ES-I3 (cell line): ENCODE results near the gene CACNA2D4.

Source experiments
- H3K36me3 ChIP-seq: 2 replicates; pipeline ENCODE4 v1.6.1; 2013; ENCODE audit warnings: mild to moderate bottlenecking, low read length, control low read depth, moderate library complexity; ENCODE audit not compliant: insufficient read depth
- H3K4me1 ChIP-seq: 2 replicates; pipeline ENCODE4 v1.6.1; 2013; ENCODE audit warnings: mild to moderate bottlenecking, control low read depth, low read length; ENCODE audit not compliant: insufficient read depth
- H3K9ac ChIP-seq: 2 replicates; pipeline ENCODE4 v1.6.1; 2013; ENCODE audit warnings: low read depth, mild to moderate bottlenecking, low read length, moderate library complexity
- H3K9me3 ChIP-seq: 2 replicates; pipeline ENCODE4 v1.6.1; 2013; ENCODE audit warnings: mild to moderate bottlenecking, low read length, moderate library complexity; ENCODE audit not compliant: control insufficient read depth, insufficient read depth

The CACNA2D4 gene

DNA sequence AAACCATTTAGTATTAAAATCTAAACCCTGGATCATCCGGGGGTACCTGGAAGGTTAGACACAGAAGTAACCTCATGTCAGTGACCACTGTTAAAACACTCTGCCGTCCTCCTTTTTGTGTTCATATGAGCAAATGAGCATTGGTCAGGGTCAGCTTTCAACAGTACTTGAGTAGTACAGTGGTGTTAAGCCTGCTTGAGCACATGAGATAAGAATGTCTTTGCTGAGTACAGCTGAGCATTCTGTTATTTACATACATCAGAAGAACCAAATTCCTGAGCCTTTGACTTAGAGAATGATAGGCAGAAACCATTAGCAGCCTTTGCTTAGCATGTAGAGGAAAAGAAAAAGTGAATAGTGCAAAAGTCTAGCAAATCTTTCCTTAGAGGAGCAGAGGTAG is 136.7 kb downstream of the CACNA2D4 start:
- H3K36me3 ChIP-seq = peaks cover 6% of the 10 kb centered on the region
- no peaks in the 10 kb centered on the region for H3K4me1 ChIP-seq
- no peaks in the 10 kb centered on the region for H3K9me3 ChIP-seq
- H3K9ac ChIP-seq = no peak overlapping the region

DNA sequence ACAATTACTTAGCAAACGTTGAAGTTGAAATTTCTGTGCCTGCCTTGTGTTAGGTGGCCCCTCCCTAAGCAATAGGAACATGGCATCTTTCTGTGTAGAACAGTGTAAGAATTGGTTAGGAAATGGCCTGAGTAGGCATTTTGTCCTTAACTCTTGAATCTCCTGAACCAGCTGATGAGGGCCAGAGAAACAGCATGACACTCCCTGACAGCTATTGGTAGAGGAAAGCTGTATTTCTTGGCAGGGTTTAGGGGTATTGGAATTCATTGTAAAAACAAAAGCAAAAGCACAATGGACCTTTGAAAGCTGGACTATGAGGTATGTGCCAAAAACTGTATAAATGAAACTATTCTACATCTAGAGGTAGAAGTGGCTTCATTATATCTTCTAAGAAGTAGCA is 138.7 kb downstream of the CACNA2D4 start:
- Histone ChIP-seq H3K36me3 (peaks cover 6% of the 10 kb centered on the region), H3K9ac (no peak overlapping the region), H3K9me3 (no peaks in the 10 kb centered on the region), H3K4me1 (peaks cover 12% of the 10 kb centered on the region)

DNA sequence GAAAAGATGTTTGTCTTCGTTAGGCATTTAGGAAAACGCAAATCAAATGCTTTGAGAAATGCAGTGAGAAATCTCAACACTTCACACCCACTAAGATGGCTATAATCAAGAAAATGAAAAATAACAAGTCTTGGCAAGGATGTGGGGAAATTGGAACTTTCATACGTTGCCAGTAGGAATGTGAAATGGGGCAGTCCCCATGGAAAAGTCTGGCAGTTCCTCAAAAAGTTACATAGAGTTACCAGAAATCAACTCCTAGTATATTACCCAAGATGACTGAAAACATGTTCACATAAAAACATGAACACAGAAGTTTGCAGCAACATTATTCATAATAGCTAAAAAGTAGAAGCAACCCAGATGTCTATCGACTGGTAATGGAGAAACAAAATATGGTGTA is 139.5 kb downstream of the CACNA2D4 start:
- Histone ChIP-seq H3K36me3 (peaks cover 6% of the 10 kb centered on the region), H3K9ac (no peak overlapping the region), H3K9me3 (no peaks in the 10 kb centered on the region), H3K4me1 (peaks cover 12% of the 10 kb centered on the region)

DNA sequence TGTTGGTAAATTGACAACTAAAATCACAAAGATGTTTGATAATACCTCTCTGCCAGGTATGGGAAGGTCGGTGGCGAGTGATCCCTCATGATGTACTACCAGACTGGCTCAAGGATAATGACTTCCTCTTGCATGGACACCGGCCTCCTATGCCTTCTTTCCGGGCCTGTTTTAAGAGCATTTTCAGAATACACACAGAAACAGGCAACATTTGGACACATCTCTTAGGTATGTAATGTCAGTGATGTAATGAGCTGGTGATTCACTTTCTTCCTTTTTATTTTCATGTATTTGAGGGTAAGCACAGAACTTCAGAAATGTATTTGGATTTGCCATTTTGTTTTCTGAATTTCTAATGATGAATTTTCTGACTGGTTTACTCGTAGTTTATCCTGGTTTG is 140.7 kb downstream of the CACNA2D4 start:
- Histone ChIP-seq H3K4me1 (peaks cover 12% of the 10 kb centered on the region), H3K36me3 (peaks cover 6% of the 10 kb centered on the region), H3K9me3 (no peaks in the 10 kb centered on the region), H3K9ac (no peak overlapping the region)

DNA sequence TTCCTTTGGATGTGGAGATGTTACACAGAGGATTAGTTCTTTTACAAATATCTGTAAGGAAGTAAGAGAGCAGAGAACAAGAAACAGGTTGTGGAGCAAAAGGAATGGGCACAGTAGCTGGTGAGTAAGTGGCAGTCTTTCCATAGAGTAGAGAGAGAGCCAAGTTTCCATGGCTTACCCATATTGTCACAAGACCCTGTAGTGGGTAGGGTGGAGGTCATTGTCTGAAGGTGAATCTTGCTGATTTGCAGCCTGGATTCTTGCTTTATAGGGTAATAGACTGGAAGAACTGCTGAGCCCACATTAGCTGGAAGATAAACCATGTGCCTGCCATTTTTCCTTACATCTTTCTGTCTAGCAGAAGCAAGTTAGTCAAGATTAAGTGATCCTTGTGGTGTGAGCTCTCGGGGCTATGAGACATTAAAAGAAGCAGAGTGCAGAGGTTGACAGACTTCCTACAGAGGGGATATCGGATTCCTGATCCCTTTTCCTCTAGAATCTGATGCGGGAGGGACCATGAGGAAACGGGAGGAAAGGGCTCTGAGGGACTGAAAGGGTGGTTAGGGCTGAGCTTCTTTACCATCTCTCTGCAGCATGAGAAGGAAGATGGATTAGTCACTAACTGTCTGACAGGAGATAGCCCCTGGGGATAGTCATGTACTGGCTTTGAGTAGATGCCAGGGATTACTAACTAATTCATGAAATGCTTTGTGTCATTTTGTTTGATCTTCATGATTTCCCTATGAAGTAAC is 142.1 kb downstream of the CACNA2D4 start:
- peaks cover 12% of the 10 kb centered on the region for H3K4me1 ChIP-seq
- peaks cover 3% of the 10 kb centered on the region for H3K36me3 ChIP-seq
- H3K9me3 ChIP-seq = no peaks in the 10 kb centered on the region
- no peak overlapping the region for H3K9ac ChIP-seq

DNA sequence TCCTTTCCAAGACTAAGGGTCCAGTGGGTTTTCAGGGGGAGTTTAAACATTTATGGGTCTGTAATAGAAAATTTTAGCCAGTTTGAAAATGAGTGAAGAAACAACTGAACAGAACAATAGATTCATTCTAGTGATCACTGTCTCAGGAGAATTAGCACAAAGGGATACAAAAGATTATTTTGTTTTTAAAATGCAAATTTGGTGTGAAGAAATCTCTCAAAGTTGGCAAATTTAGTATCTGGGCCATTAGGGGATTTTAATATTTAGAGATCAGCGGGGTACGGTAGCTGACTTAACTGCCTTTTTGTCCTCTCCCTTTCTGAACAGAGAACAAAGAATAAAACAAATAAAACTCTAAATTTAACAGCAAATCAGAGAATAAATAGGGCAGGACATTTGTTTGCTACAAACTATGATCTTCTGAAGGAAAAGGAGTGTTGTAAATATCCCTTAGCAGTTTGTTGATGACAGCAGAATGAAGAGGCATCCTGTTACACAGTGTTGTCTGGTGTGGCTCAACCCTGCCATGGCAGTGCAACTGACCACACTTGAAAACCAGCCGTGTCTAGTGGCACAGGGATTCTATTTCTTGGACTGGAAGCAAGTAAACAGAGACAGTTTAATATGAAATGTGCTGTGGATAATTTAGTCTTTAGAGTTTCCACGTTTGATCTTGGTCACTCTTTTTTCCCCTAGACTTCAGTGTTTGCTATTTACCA is 144.4 kb downstream of the CACNA2D4 start:
- Histone ChIP-seq H3K4me1 (peaks cover 12% of the 10 kb centered on the region), H3K36me3 (no peaks in the 10 kb centered on the region; the same call in none of the 2 replicates), H3K9me3 (no peaks in the 10 kb centered on the region), H3K9ac (no peak overlapping the region)

DNA sequence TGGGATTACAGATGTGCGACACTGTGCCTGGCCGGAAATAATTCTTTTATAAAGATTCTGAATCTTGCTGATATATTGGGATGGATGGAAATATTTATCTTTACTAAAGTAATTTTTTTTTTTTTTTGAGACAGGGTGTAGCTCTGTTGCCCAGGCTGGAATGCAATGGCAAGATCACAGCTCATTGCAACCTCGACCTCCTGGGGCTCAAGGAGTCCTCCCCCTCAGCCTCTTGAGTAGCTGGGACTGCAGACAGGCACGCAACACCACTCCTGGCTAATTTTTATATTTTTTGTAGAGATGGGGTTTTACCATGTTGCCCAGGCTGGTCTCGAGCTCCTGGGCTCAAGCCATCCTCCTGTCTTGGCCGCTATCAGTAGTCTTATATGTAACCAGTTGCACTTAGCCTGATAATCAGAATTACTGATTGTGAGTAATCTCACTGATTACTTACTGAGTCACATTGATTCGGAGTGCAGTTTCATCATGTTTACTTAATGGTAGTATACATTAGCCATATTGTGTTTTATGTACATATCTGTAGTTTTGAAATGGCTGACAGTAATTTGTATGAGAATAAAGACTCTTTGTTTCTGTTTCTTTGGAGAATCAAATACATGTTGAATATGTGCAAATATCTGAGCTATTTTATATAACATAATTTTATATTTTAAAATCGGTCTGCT is 148.5 kb downstream of the CACNA2D4 start:
- H3K36me3 ChIP-seq = no peaks in the 10 kb centered on the region; the same call in 1 of the 2 replicates
- H3K9me3 ChIP-seq = no peaks in the 10 kb centered on the region
- H3K4me1 ChIP-seq = no peaks in the 10 kb centered on the region
- H3K9ac ChIP-seq = no peak overlapping the region

DNA sequence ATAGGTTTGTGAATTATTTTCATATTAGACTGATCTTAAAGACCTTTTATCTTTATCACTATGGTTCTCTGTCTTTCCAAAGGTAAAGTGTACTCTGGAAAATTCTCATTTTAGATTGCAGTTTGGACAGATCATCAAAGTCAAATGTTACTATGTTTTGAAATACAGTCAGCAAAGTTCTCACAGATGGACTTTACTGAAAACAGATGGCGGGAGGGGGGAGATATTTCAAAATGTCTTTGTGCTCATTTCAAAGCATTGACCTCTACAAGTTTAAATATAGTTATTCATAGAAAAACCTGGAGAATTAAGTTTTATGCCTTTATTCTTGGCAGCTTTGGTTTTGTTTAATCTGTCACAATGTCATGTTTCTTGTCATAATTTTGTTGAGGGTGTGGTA is 149.8 kb downstream of the CACNA2D4 start:
- Histone ChIP-seq H3K4me1 (no peaks in the 10 kb centered on the region), H3K9ac (no peak overlapping the region), H3K9me3 (no peaks in the 10 kb centered on the region), H3K36me3 (no peaks in the 10 kb centered on the region; the same call in 1 of the 2 replicates)

DNA sequence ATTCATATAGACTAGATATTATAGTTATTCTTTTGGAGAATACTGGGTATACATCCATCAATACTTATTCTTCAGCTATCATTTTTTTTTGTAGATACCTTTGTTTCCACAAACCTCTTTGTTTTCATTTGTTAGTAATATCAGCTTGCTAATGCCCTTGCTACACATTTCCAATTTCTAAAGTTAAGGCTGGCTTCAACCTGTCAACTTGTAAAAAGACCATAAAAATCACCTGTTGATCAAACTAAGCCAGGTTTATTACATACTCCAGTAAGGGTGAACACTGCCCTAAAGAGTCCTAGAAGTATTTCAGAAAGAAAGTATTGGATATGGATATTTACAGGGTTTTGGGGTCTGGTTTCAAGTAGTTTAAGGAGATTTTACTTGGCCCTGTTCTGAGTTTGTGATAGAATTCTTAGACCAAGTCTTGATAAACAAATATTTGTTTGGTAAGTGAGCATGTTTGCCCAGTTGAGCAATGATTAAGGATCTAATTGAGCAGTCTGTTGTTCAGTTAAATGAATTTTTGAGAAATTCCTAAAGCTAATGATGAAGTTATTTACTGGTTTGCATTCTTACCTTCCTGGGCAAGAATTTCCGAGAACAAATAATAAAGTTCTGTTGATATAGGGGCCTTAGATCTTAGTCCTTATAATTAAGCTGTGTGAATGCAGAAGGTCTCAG is 150.9 kb downstream of the CACNA2D4 start:
- Histone ChIP-seq H3K36me3 (no peaks in the 10 kb centered on the region), H3K4me1 (no peaks in the 10 kb centered on the region), H3K9me3 (no peaks in the 10 kb centered on the region), H3K9ac (no peak overlapping the region)

DNA sequence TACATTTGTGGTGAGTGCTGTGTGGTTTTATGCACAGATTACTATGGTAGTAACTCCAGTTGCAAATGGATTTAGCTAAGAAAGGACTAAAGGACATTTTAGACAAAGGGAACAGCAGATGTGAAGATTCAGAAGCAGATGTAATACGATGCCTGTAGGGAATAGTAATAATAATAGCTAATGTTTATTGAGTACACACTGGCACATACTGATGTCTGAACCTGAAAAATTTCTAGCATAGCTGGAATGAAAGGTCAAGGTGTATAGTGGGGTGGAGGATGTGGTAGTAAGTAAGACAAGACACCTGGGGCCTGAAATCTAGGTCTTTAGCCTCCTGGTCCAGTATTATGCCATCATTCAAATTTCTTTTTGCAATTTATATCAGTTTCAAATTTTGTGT is 152.3 kb downstream of the CACNA2D4 start:
- Histone ChIP-seq H3K4me1 (no peaks in the 10 kb centered on the region), H3K9me3 (no peaks in the 10 kb centered on the region), H3K36me3 (no peaks in the 10 kb centered on the region), H3K9ac (no peak overlapping the region)

DNA sequence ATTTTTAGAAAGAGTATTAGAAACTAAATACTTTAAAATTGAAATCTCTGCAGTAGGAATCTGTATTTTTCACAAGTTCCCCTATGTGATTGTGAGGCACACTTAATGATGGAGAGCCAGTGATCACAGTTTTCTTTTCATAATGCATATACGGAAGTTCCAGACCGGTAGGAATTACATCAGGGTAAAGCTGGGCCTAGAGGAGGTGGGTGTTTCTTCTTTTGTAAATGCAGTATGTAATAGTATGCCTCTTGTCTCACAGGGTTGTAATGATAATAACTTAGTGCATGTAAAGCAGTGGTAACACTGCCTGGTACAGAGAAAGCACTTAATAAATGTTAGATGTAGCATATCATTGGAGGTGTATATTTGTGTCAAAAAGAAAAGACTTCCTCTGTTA is 155.3 kb downstream of the CACNA2D4 start:
- H3K9ac ChIP-seq = no peak overlapping the region
- H3K36me3 ChIP-seq = no peaks in the 10 kb centered on the region
- H3K9me3 ChIP-seq = no peaks in the 10 kb centered on the region
- H3K4me1 ChIP-seq = 0 out of 2 replicates have a peak, but pooled peaks cover 5% of the 10 kb centered on the region

DNA sequence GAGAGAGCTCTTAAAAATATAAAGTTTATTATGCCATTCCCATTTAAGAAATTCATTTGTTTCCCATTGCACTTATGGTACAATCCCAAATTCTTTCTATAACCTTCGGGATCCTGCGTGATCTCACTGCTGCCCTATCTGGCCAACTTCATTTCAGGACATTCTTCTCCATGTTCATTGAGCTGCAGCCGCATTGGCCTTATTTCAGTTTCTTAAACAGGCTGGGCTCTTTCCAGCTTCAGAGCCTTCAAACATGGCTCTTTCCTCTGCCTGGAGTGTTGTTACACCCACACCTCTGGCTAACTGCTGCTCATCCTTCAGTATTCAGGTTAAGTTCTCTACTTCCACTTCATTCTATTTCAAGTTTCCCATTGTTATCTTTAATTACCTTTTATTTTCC is 156.6 kb downstream of the CACNA2D4 start:
- Histone ChIP-seq H3K4me1 (0 out of 2 replicates have a peak, but pooled peaks cover 5% of the 10 kb centered on the region), H3K36me3 (peaks cover 4% of the 10 kb centered on the region; the same call in 1 of the 2 replicates), H3K9me3 (no peaks in the 10 kb centered on the region), H3K9ac (no peak overlapping the region)

DNA sequence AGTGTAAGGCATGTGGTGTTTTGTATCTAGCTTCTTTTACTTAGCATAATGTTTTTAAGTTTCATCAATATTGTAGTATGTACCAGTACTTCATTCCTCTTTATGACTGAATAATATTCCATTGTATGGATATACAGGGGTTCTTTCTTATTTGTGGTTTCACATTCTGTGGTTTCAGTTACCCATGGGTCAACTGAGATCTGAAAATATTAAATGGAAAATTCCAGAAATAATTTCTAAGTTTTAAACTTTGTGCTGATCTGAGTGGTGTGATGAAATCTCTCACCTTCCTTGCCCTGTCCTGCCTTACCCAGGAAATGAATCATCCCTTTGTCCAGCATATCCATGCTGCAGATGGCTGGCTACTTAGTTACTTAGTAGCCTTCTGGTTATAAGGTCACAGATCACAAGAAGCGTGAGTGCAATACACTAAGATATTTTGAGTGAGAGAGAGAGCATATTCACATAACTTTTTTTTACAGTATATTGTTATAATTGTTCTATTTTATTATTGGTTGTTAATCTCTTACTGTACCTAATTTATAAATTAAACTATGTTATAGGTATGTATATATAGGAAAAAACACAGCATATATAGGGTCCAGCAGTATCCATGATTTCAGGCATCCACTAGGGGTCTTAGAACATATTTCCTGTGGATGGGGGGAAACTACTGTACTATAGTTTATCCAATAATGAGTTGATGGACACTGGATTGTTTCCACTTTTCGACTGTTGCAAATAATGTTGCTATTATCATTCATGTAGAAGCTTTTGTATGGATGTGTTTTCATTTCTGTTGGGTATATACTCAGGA is 157.7 kb downstream of the CACNA2D4 start:
- Histone ChIP-seq H3K4me1 (0 out of 2 replicates have a peak, but pooled peaks cover 5% of the 10 kb centered on the region), H3K36me3 (peaks cover 6% of the 10 kb centered on the region; the same call in 1 of the 2 replicates), H3K9me3 (no peaks in the 10 kb centered on the region), H3K9ac (no peak overlapping the region)
